Embryonic facial prominence (tissue), 1 donor: Measurements from ENCODE around the gene GJA8.
"Not testable (repeated sequence)": the region's sequence is repeated elsewhere in the genome, so short reads cannot be mapped to it uniquely, and the experiment has no call there.

Experiments
- DNase-seq: peaks from one replicate; pipeline ENCODE4 v3.0.0-alpha.2; 2016; ENCODE audit errors: extremely low spot score

Gene GJA8

DNA sequence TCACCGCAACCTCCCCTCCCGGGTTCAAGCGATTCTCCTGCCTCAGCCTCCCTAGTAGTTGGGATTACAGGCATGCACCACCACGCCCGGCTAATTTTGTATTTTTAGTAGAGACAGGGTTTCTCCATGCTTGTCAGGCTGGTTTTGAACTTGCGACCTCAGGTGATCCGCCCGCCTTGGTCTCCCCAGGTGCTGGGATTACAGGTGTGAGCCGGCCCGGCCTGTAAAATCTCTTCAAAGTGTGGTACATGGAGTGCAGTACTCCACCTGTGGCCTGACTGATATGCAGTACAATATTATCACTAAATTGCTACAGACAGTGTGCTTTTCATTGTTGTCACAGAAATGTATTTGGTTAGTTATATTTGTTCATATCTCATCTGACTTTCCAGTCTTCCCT lies 25.1 kb downstream of the GJA8 start:
- DNase-seq = not testable (repeated sequence)

DNA sequence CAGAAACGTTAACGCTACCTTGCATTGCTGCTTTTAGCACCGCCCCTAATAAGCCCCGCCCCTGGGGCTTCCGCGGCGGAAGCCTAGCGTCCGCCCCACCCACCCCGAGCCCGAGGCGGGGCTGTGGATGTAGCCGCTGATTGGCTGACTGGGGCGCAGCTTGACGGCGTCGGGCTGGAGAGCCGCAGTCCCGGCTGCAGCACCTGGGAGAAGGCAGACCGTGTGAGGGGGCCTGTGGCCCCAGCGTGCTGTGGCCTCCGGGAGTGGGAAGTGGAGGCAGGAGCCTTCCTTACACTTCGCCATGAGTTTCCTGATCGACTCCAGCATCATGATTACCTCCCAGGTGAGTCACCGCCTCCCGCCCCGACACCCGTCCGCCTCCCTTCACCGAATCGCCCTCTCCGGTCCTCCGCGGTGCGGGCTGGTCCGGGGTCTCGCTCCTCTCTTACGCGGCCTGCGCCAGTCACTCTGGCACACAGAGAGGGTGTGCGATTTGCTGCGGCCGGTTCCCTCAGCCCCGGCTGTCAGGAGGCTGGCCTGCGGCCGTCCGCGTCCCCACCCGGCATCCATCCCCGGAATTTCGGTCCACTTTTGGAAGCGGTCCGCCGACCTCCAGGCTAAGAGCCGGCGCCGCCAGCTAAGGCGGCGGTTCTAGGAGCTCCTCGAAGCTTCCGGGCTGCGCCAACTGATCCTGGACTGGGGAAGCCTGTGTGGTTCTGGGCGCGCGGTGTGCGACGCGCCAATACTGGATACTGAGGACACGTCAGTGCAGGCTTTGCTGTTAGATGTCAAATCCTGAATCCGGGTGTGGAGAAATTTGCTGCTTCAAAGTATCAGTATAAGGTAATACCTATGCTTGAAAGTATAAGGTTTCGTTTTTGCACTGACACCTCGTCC lies 25.9 kb downstream of the GJA8 start, which contains the start of gene GPR89B:
Gene GPR89B, plus strand, starts transcription at position 185 of the 897 bp plus-strand sequence. Its CDS starts 117 bp downstream, at position 302.
- DNase-seq = peak; percentile 48

DNA sequence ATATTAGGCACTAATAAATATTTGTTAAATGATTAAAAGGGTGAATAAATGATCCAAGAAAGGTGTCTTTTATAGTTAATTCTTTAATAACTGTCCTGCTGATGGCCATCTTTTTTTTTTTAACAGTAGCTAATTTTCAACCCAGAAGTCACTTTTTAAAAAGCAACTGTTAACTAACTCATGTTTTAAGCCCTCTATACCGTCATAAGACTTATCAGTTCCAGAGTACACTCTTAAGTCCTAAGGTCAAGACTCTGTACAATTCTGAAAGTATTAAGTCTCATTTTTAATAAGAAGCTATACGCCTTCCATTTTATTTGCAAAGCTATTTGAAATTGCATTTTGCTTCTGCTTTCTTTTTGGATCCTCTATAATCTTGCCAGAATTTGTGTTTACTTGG lies 28.5 kb downstream of the GJA8 start:
- DNase-seq = not testable (repeated sequence)

DNA sequence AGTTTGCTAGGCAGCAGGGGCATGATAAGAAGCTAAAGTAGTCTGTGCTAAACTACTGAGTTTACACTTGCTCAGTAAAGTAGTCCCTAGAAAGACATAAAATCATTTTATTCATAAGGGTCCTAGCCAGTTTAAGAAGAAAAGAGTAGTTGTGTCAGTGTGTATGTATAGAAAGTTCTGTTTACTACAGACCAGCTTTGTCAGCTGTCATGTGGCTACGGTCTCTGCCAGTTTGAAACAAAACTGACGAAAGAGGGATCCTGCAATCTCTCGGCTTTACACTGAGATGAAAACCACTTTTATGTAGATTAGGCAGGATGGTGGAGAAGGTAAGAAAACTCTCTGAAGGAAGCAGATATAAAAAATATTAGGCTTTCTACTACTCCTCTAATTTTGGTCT lies 32.7 kb downstream of the GJA8 start:
- not testable (repeated sequence) for DNase-seq

DNA sequence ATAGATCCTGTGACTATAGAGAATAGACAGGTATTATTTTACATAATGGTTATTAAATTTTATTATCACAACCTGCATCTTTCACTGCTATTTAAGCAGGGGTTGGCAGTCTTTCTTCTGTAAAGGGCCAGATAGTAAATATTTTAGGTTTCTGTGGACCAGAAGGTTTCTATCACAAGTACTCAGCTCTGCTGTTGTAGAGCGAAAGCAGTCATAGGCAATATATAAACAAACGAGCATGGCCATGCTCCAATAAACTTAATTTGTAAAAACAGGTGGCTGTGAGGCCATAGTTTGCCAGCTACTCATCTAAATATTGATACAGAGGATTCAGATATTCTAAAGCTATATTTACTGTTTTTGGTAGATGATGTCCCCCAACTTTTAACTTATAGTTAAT lies 37.9 kb downstream of the GJA8 start:
- not testable (repeated sequence) for DNase-seq

DNA sequence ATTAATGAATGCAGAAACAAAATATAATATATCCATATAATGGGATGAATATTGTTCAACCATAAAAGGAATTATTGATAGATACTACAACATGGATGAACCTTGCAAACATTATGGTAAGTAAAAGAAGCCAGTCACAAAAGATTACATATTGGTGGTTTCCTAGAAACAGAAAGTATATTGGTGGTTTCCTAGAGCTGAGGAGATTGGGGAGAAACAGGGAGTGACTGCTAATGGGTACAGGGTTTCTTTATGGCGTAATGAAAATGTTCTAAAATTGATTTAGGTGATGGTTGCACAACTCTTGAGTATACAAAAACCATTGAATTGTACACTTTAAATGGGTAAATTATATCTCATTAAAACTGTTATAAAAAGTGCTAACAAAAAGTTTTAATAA lies 40.0 kb downstream of the GJA8 start:
- DNase-seq = not testable (repeated sequence)

DNA sequence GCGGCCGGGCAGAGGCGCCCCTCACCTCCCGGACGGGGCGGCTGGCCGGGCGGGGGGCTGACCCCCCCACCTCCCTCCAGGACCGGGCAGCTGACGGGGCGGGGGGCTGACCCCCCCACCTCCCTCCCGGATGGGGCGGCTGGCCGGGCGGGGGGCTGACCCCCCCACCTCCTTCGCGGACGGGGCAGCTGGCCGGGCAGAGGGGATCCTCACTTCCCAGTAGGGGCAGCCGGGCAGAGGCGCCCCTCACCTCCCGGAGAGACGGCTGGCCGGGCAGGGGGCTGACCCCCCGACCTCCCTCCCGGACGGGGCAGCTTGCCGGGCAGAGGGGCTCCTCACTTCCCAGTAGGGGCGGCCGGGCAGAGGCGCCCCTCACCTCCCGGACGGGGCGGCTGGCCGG lies 46.9 kb downstream of the GJA8 start:
- not testable (repeated sequence) for DNase-seq
